K562 (cell line): ENCODE results near the gene C1QL3. TPM values are rescaled to one million over a fixed set of nuclear protein-coding genes. Genes with fewer than 3 reads are reported as not detected.

Source experiments
- ATAC-seq: fragments of 200-7000 bp; cut with Tn5 transposase; 3 replicates; pipeline ENCODE4 v1.9.1; 2020; ENCODE audit warnings: moderate library complexity
- BruUV-seq: library from RNA; stranded (reverse); fragments of 400-500 nt; replicated peaks from 2 replicates; lab custom pipeline; 2021; lab: Mats Ljungman, UMichigan
- CTCF ChIA-PET: fragments of 300-600 bp; formaldehyde crosslinking; extraction: SDS; loops from one replicate; lab custom pipeline; 2021; ENCODE audit warnings: low intra/inter-chr PET ratio; lab: Yijun Ruan, JAX
- POLR2A ChIA-PET: fragments of 300-600, 350-650 bp; sonication (Branson Sonifier 250); formaldehyde crosslinking; extraction: SDS; loops from one replicate; lab custom pipeline; 2021; ENCODE audit warnings: antibody characterized with exemption, inconsistent platforms; lab: Yijun Ruan, JAX
- DNase-seq, 4 experiments: peaks; one replicate each; pipeline versions ENCODE4 v3.0.0 to v3.0.0-alpha.2; 2011 to 2018; ENCODE audit warnings: low spot score in 3 of 4, mixed read lengths in 3 of 4; ENCODE audit errors: extremely low read depth in 1 of 4
- FAIRE-seq: peaks from 2 replicates; lab custom pipeline; 2011; peaks lifted over from hg19 to GRCh38; lab: Jason Lieb, UNC
- H2AFZ ChIP-seq: 2 replicates; pipeline ENCODE4 v1.6.0; 2011; ENCODE audit warnings: low read depth, low read length, control low read depth, inconsistent platforms
- H3K27ac ChIP-seq: fragments of 200-600 bp; 3 replicates; pipeline ENCODE4 v1.8.0; 2011; ENCODE audit warnings: low read depth, mild to moderate bottlenecking, control low read depth, inconsistent platforms, low read length, moderate library complexity, mixed read lengths; ENCODE audit errors: extremely low read depth
- H3K27me3 ChIP-seq, 2 experiments: fragments of 300-600 bp in 1 of 2; 2 replicates in 1 of 2; 3 replicates in 1 of 2; pipeline versions ENCODE4 v1.6.0 to v1.8.0; 2011; ENCODE audit warnings: inconsistent platforms in 2 of 2, low read length in 2 of 2, mild to moderate bottlenecking in 1 of 2, mixed read lengths in 1 of 2, moderate library complexity in 1 of 2; ENCODE audit not compliant: control insufficient read depth in 2 of 2, insufficient read depth in 2 of 2
- H3K36me3 ChIP-seq: fragments of 300-600 bp; 3 replicates; pipeline ENCODE4 v1.8.0; 2011; ENCODE audit warnings: mild to moderate bottlenecking, low read length, inconsistent platforms; ENCODE audit not compliant: control insufficient read depth, insufficient read depth
- H3K4me1 ChIP-seq, 2 experiments: fragments of 200-600 bp in 1 of 2; replicated peaks in 1 of 2; 2 replicates in 1 of 2; 3 replicates in 1 of 2; pipeline versions ENCODE4 v1.5.1 to v1.8.0; 2011; ENCODE audit warnings: inconsistent platforms in 2 of 2, low read length in 2 of 2, mild to moderate bottlenecking in 1 of 2, mixed read lengths in 1 of 2, moderate library complexity in 1 of 2; ENCODE audit not compliant: control insufficient read depth in 2 of 2, insufficient read depth in 2 of 2
- H3K4me2 ChIP-seq: 2 replicates; pipeline ENCODE4 v1.6.1; 2011; ENCODE audit warnings: low read length, control low read depth, inconsistent platforms, mixed read lengths; ENCODE audit not compliant: insufficient read depth
- H3K4me3 ChIP-seq: fragments of 200-600 bp; sonication (generic), shearing (Covaris generic); 2 replicates; pipeline ENCODE4 v1.5.1; 2016; ENCODE audit warnings: control low read depth, inconsistent platforms
- H3K79me2 ChIP-seq: fragments of 200-600 bp; 3 replicates; pipeline ENCODE4 v1.8.0; 2011; ENCODE audit warnings: low read length, inconsistent platforms; ENCODE audit not compliant: control insufficient read depth, insufficient read depth
- H3K9ac ChIP-seq, 2 experiments: 2 replicates each; pipeline versions ENCODE4 v1.6.0 to v1.6.1; 2011; ENCODE audit warnings: low read depth in 2 of 2, low read length in 2 of 2, control low read depth in 1 of 2, inconsistent platforms in 1 of 2, mild to moderate bottlenecking in 1 of 2, mixed read lengths in 1 of 2; ENCODE audit not compliant: insufficient read depth in 1 of 2
- H3K9me1 ChIP-seq: one replicate; pipeline ENCODE4 v1.6.0; 2011; ENCODE audit warnings: inconsistent platforms, mild to moderate bottlenecking, low read length, moderate library complexity; ENCODE audit not compliant: control insufficient read depth, insufficient read depth
- H3K9me3 ChIP-seq: replicated peaks from 2 replicates; pipeline ENCODE4 v1.5.1; 2011; ENCODE audit warnings: low read depth, low read length, inconsistent platforms; ENCODE audit not compliant: control insufficient read depth, insufficient read depth
- H4K20me1 ChIP-seq: replicated peaks from 2 replicates; pipeline ENCODE4 v1.6.1; 2011; ENCODE audit warnings: low read length, inconsistent platforms, mixed read lengths; ENCODE audit not compliant: control insufficient read depth, insufficient read depth
- CREB5 ChIP-seq: fragments of 250-450 bp; sonication (Bioruptor Pico); IDR thresholded peaks from 2 replicates; pipeline ENCODE4 v1.5.0; 2020; ENCODE audit warnings: mild to moderate bottlenecking
- E2F1 ChIP-seq: sonication (generic); formaldehyde crosslinking; IDR thresholded peaks from 2 replicates; pipeline ENCODE4 v1.8.1; 2023; ENCODE audit warnings: mild to moderate bottlenecking, missing genetic modification reagents, moderate library complexity
- ELK1 ChIP-seq: sonication (generic); formaldehyde crosslinking; IDR thresholded peaks from 2 replicates; pipeline ENCODE4 v1.8.1; 2022; ENCODE audit warnings: missing genetic modification reagents
- MCM7 ChIP-seq, 2 experiments: fragments of 450-650 bp; IDR thresholded peaks; 2 replicates each; pipeline ENCODE4 v1.6.1; 2016 to 2018
- ZFP36 ChIP-seq: fragments of 150-350 bp; IDR thresholded peaks from 2 replicates; pipeline ENCODE4 v1.6.1; 2018; ENCODE audit warnings: low read length, low read depth; ENCODE audit not compliant: partially characterized antibody
- ZNF134 ChIP-seq: fragments of 250-450 bp; sonication (Bioruptor Pico); conservative IDR thresholded peaks from 2 replicates; pipeline ENCODE4 v1.4.0; 2020
- ZNF347 ChIP-seq: fragments of 450-650 bp; formaldehyde crosslinking; IDR thresholded peaks from 2 replicates; pipeline ENCODE4 v1.4.0; 2020; ENCODE audit warnings: low read depth, mild to moderate bottlenecking, moderate library complexity
- WGBS: fragments of 100-300 bp; shearing (Covaris generic); methylation state at CpG from one replicate; pipeline ENCODE4 v1.1.6; 2016; ENCODE audit warnings: low coverage, mixed read lengths; ENCODE audit not compliant: insufficient coverage; ENCODE audit errors: missing lambda C conversion rate; 5-methylcytosine and 5-hydroxymethylcytosine counted together
- in situ Hi-C: fragments of 300-500 bp; cut with MboI; formaldehyde crosslinking; loops from 4 replicates; pipeline ENCODE4 v1.15.0; 2018; ENCODE audit warnings: inconsistent platforms, mixed read lengths
- intact Hi-C: fragments of 100-400 bp; cut with micrococcal nuclease; formaldehyde crosslinking; loops from 2 replicates; pipeline ENCODE4 v1.14.2; 2022
- polyA plus RNA-seq, 8 experiments: library from polyadenylated mRNA; depleted of rRNA in 4 of 8; stranded (reverse) in 5 of 8; unstranded in 3 of 8; fragments of >200 nt; fragmentation: Nextera tagmentation in 2 of 8; fragmentation: Illumina TruSeq in 1 of 8; extraction: Ambion mirVana in 2 of 8; extraction: Trizol in 1 of 8; gene quantifications; 2 replicates each; pipeline versions ENCODE4 v1.2.1 to v1.2.3, GENCODE V29; 2011 to 2014; ENCODE audit warnings: inconsistent platforms in 1 of 8, missing spikeins in 1 of 8
- total RNA-seq, 7 experiments: library from RNA; depleted of rRNA in 6 of 7; stranded (reverse); fragments of >200 nt in 6 of 7; fragmentation: Illumina TruSeq in 2 of 7; extraction: Trizol in 2 of 7; gene quantifications; 2 replicates each; pipeline versions ENCODE4 v1.2.1 to v1.2.3, GENCODE V29; 2011 to 2021; ENCODE audit warnings: low replicate concordance in 1 of 7

C1QL3 gene
- total and polyA plus RNA-seq, 9 of the 15 experiments (the other 6 are each of a cell fraction or from before 2014, with no cell fraction given) = 0.28 to 0.37 TPM; not detected in 7

- WGBS = 79% methylated on average over 4 of the region's 4 CpGs
- no peak for ATAC-seq
- Histone ChIP-seq H3K27me3 (no peaks in the 10 kb centered on the region), H3K9me1 (no peaks in the 10 kb centered on the region), H4K20me1 (no peaks in the 10 kb centered on the region), H3K36me3 (no peaks in the 10 kb centered on the region), H3K9ac (no peak overlapping the region), H3K4me2 (no peak overlapping the region), H3K4me1 (no peaks in the 10 kb centered on the region), H3K27ac (no peak overlapping the region), H3K79me2 (no peaks in the 10 kb centered on the region), H3K9me3 (no peaks in the 10 kb centered on the region), H3K4me3 (no peak overlapping the region), H2AFZ (no peak overlapping the region)
- ChIA-PET CTCF (no interaction called here), POLR2A (no interaction called here)
- no TSS peak for BruUV-seq
- in situ Hi-C loops = no loop called here
- TF ChIP-seq ZNF347 (no peak), MCM7 (IDR thresholded peaks at IDR 0.05) (no peak), ELK1 (CRISPR knock-in tag) (no peak), ZNF134 (no peak), E2F1 (CRISPR knock-in tag) (no peak), ZFP36 (no peak), CREB5 (CRISPR knock-in tag) (no peak)
- intact Hi-C loops = no loop called here
- no peak for FAIRE-seq
- no peak for DNase-seq
Measured at GRCh38 chr10:16497911-16498310, 23.8 kb downstream of the C1QL3 start.
